Raji (cell line): ENCODE results near the gene IGSF6.

Experiments
- POLR2A ChIP-seq: IDR thresholded peaks from 2 replicates; pipeline ENCODE4 v1.6.1; 2011; ENCODE audit warnings: low read depth, low read length, control low read depth; ENCODE audit not compliant: insufficient read depth

IGSF6 gene

DNA sequence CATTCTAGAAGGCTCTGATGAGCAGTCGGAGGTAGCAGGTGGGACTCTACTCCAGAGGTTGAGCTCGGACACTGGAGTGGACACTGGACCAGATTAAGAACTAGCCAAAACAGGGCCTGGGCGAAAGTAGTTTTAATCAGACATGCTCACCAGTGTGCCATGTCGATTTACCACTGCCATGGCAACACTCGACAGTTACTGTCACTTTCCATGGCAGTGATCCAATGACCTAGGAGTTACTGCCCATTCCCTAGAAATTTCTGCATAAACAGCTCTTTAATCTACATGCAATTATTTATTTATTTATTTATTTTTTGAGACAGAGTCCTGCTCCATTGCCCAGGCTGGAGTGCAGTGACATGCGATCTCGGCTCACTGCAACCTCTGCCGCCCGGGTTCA is 60.2 kb downstream of the IGSF6 start:
- no peak for TF ChIP-seq POLR2A

DNA sequence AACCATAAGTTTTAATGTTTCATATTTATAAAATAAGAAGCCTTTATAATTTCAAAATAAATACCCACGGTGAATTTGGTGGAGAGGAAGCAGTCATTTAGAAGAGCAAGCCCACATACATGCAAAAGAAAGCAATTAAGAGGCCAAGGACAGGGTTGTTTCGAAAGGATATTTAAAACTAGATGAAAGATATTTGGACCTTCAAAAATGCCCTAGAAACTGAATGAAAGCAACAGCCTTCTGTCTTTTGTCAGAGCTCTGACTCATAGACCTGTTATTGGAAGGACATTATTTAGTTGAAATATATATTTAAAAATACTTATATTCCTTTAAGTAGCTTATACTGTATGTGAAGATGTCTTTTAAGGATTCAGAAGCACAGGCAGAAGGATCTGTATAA is 61.6 kb downstream of the IGSF6 start:
- no peak for TF ChIP-seq POLR2A

DNA sequence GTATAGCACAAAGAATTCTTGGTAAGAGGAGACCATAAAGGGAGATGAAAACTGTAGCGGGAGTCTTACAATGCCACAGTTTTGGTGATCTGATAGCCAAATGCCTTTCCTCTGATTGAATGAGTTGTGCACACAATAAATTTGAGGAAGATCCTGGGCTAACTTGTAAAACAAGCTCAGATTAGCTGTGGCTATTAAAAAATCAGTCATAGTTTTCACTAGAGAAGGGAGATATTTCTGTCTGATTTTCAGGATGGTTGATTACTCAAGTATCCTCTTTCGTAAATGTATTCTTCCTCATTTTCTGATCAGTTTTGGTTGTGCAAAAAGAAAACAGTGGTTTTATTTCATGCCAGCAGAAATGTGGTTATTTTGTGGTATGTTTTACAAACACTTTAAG is 62.1 kb downstream of the IGSF6 start:
- no peak for TF ChIP-seq POLR2A

- no peak for TF ChIP-seq POLR2A
These were observed 62.9 kb downstream of the IGSF6 start for GRCh38 chr16:21589551-21589950.
